ENCODE data around the gene LYPLAL1.

Gene LYPLAL1

GRCh38 chr1:219173758-219174459, at the start of gene LYPLAL1:
LYPLAL1 (plus strand) TSS chr1:219173878; CDS start chr1:219173891, 13 bp downstream.
- Mint-ChIP-seq H3K27me3 (ENCODE audit: low read depth) (no peaks in the 10 kb centered on the region), H3K36me3 (ENCODE audit: low read depth) (peaks cover 13% of the 10 kb centered on the region), H3K9me3 (no peaks in the 10 kb centered on the region), H3K27ac (peak within 1 kb of the TSS; percentile 92 to 98 (median 94)), H3K4me1 (peaks cover 46% of the 10 kb centered on the region), H3K4me3 (peak within 1 kb of the TSS; percentile 93 to 99 (median 97))
- TF ChIP-seq, protein P1, sequence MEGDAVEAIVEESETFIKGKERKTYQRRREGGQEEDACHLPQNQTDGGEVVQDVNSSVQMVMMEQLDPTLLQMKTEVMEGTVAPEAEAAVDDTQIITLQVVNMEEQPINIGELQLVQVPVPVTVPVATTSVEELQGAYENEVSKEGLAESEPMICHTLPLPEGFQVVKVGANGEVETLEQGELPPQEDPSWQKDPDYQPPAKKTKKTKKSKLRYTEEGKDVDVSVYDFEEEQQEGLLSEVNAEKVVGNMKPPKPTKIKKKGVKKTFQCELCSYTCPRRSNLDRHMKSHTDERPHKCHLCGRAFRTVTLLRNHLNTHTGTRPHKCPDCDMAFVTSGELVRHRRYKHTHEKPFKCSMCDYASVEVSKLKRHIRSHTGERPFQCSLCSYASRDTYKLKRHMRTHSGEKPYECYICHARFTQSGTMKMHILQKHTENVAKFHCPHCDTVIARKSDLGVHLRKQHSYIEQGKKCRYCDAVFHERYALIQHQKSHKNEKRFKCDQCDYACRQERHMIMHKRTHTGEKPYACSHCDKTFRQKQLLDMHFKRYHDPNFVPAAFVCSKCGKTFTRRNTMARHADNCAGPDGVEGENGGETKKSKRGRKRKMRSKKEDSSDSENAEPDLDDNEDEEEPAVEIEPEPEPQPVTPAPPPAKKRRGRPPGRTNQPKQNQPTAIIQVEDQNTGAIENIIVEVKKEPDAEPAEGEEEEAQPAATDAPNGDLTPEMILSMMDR (IDR thresholded peaks at IDR 0.05; ENCODE audit: unreplicated experiment in 3 of 3): no peak

GRCh38 chr1:219124163-219124562, 49.5 kb upstream of the LYPLAL1 start:
- Mint-ChIP-seq H3K4me3 (no peak overlapping the region), H3K27me3 (ENCODE audit: low read depth) (no peaks in the 10 kb centered on the region), H3K4me1 (peaks cover 43% of the 10 kb centered on the region), H3K27ac (no peak overlapping the region), H3K36me3 (ENCODE audit: low read depth) (no peaks in the 10 kb centered on the region), H3K9me3 (no peaks in the 10 kb centered on the region)
- TF ChIP-seq, protein P1 (IDR thresholded peaks at IDR 0.05; ENCODE audit: unreplicated experiment in 3 of 3): no peak

DNA sequence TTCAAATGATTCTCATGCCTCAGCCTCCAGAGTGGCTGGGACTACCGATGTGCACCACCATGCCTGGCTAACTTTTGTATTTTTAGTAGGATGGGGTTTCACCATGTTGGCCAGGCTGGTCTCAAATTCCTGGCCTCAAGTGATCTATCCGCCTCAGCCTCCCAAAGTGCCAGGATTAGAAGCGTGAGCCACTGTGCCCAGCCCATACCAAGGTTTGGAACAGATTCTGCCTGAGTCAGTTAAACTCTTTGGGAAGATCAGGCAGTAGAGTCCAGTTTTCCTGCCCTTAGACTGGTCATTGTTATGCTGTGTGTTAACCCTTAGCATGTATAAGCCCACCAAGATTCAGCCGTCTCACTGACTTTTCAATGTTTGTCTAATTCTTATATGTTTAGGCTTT, 48.3 kb upstream of the LYPLAL1 start:
- TF ChIP-seq, protein P1 (IDR thresholded peaks at IDR 0.05; ENCODE audit: unreplicated experiment in 3 of 3): no peak
- H3K4me1 Mint-ChIP-seq: peaks cover 37% of the 10 kb centered on the region
- no peak overlapping the region for H3K4me3 Mint-ChIP-seq
- peak overlapping the region in 1 of 3 experiments; percentile 54 for H3K27ac Mint-ChIP-seq
- H3K27me3 Mint-ChIP-seq (ENCODE audit: low read depth): no peaks in the 10 kb centered on the region
- no peaks in the 10 kb centered on the region for H3K9me3 Mint-ChIP-seq
- no peaks in the 10 kb centered on the region for H3K36me3 Mint-ChIP-seq (ENCODE audit: low read depth)

GRCh38 chr1:219126377-219126776, 47.3 kb upstream of the LYPLAL1 start:
- no peaks in the 10 kb centered on the region for H3K27me3 Mint-ChIP-seq (ENCODE audit: low read depth)
- H3K9me3 Mint-ChIP-seq: no peaks in the 10 kb centered on the region
- TF ChIP-seq, protein P1 (IDR thresholded peaks at IDR 0.05; ENCODE audit: unreplicated experiment in 3 of 3): no peak
- H3K4me1 Mint-ChIP-seq: peaks cover 30% of the 10 kb centered on the region
- no peaks in the 10 kb centered on the region for H3K36me3 Mint-ChIP-seq (ENCODE audit: low read depth)
- H3K4me3 Mint-ChIP-seq: no peak overlapping the region
- H3K27ac Mint-ChIP-seq: peak overlapping the region in 2 of 3 experiments; percentile 54 to 61

- Mint-ChIP-seq H3K27me3 (ENCODE audit: low read depth) (no peaks in the 10 kb centered on the region), H3K36me3 (ENCODE audit: low read depth) (no peaks in the 10 kb centered on the region), H3K27ac (no peak overlapping the region), H3K4me3 (no peak overlapping the region), H3K9me3 (peaks cover 9% of the 10 kb centered on the region), H3K4me1 (peaks cover 17% of the 10 kb centered on the region)
- TF ChIP-seq, protein P1 (IDR thresholded peaks at IDR 0.05; ENCODE audit: unreplicated experiment in 3 of 3): no peak
Observed at GRCh38 chr1:219128957-219129356, 44.7 kb upstream of the LYPLAL1 start.
